HepG2 (cell line): ENCODE measurements around the gene LASP1. TPM values are rescaled to one million over a fixed set of nuclear protein-coding genes. Genes with fewer than 3 reads are reported as not detected.

Source experiments
- BORCS8-MEF2B ChIP-seq: sonication (generic); formaldehyde crosslinking; IDR thresholded peaks from 2 replicates; pipeline ENCODE4 v1.8.0; 2022; ENCODE audit warnings: mild to moderate bottlenecking, missing genetic modification reagents
- FOXK1 ChIP-seq: sonication (generic); formaldehyde crosslinking; IDR thresholded peaks from 2 replicates; pipeline ENCODE4 v1.4.0; 2020; ENCODE audit warnings: low read depth, missing genetic modification reagents, borderline replicate concordance
- GATAD2A ChIP-seq: IDR thresholded peaks from 2 replicates; pipeline ENCODE4 v1.6.1; 2016
- IRF2 ChIP-seq: IDR thresholded peaks from 2 replicates; pipeline ENCODE4 v1.6.1; 2018; ENCODE audit warnings: missing genetic modification reagents, missing compliant biosample characterization
- MED1 ChIP-seq: sonication (generic); formaldehyde crosslinking; IDR thresholded peaks from 2 replicates; pipeline ENCODE4 v1.4.0; 2020; ENCODE audit warnings: missing genetic modification reagents
- POLR2AphosphoS2 ChIP-seq: IDR thresholded peaks from 2 replicates; pipeline ENCODE4 v1.6.1; 2011; ENCODE audit warnings: low read depth, low read length, improper control_type of control experiment
- RBM22 ChIP-seq: fragments of 200-400 bp; formaldehyde crosslinking; optimal IDR thresholded peaks from 2 replicates; pipeline ENCODE3; 2017; ENCODE audit warnings: mild to moderate bottlenecking, low read length, moderate library complexity
- RXRB ChIP-seq: IDR thresholded peaks from 2 replicates; pipeline ENCODE4 v1.6.1; 2016; ENCODE audit warnings: borderline replicate concordance, missing genetic modification reagents, missing compliant biosample characterization
- SMAD9 ChIP-seq: sonication (generic); formaldehyde crosslinking; IDR thresholded peaks from 2 replicates; pipeline ENCODE4 v1.5.1; 2020; ENCODE audit warnings: mild to moderate bottlenecking, missing genetic modification reagents
- SOX5 ChIP-seq: IDR thresholded peaks from 2 replicates; pipeline ENCODE4 v1.6.1; 2016; ENCODE audit warnings: borderline replicate concordance
- SPEN ChIP-seq: sonication (generic); formaldehyde crosslinking; IDR thresholded peaks from 2 replicates; pipeline ENCODE4 v1.5.1; 2020; ENCODE audit warnings: low read depth, mild to moderate bottlenecking, missing genetic modification reagents
- SRSF4 ChIP-seq: fragments of 200-400 bp; formaldehyde crosslinking; IDR thresholded peaks from one replicate; pipeline ENCODE4 v1.6.1; 2018; ENCODE audit warnings: mild to moderate bottlenecking, low read depth, low read length, moderate library complexity; ENCODE audit not compliant: poor library complexity, severe bottlenecking
- SSRP1 ChIP-seq: IDR thresholded peaks from 2 replicates; pipeline ENCODE4 v1.6.1; 2016; ENCODE audit warnings: control low read depth
- ZHX2 ChIP-seq, 2 experiments: sonication (generic) in 1 of 2; formaldehyde crosslinking in 1 of 2; IDR thresholded peaks; 2 replicates each; pipeline versions ENCODE4 v1.6.1 to v1.9.0; 2014 to 2022; ENCODE audit warnings: antibody characterized with exemption in 1 of 2, borderline replicate concordance in 1 of 2, inconsistent platforms in 1 of 2, low read depth in 1 of 2, missing genetic modification reagents in 1 of 2
- ZNF563 ChIP-seq: sonication (generic); formaldehyde crosslinking; IDR thresholded peaks from 2 replicates; pipeline ENCODE4 v1.8.0; 2022; ENCODE audit warnings: mild to moderate bottlenecking, moderate library complexity, missing genetic modification reagents
- ZNF567 ChIP-seq: sonication (generic); formaldehyde crosslinking; IDR thresholded peaks from 2 replicates; pipeline ENCODE4 v1.8.1; 2023; ENCODE audit warnings: mild to moderate bottlenecking, missing genetic modification reagents, borderline replicate concordance
- ZNF761 ChIP-seq: sonication (generic); formaldehyde crosslinking; conservative IDR thresholded peaks from 2 replicates; pipeline ENCODE4 v1.4.0; 2020; ENCODE audit warnings: mild to moderate bottlenecking, missing genetic modification reagents
- ZNF766 ChIP-seq: sonication (generic); formaldehyde crosslinking; IDR thresholded peaks from 2 replicates; pipeline ENCODE4 v1.5.0; 2020; ENCODE audit warnings: missing genetic modification reagents, borderline replicate concordance
- polyA plus RNA-seq, 8 experiments: library from polyadenylated mRNA; depleted of rRNA in 3 of 8; stranded (reverse) in 7 of 8; unstranded in 1 of 8; fragments of >200 nt; fragmentation: Illumina TruSeq in 4 of 8; extraction: Trizol in 4 of 8; gene quantifications; 2 replicates each; pipeline versions ENCODE4 v1.2.1 to v1.2.3, GENCODE V29; 2011 to 2016; ENCODE audit warnings: low read depth in 4 of 8, missing spikeins in 1 of 8, mixed read lengths in 1 of 8; ENCODE audit not compliant: insufficient read depth in 1 of 8
- total RNA-seq, 5 experiments: library from RNA; depleted of rRNA; stranded (reverse); fragments of >200 nt; fragmentation: Illumina TruSeq; extraction: Trizol; gene quantifications; 2 replicates each; pipeline ENCODE4 v1.2.3, GENCODE V29; 2016; ENCODE audit warnings: low read depth in 1 of 5
- TF ChIP-seq, protein P1 (sequence below): sonication (generic); formaldehyde crosslinking; IDR thresholded peaks from 2 replicates; pipeline ENCODE4 v1.8.0; 2022; ENCODE audit warnings: mild to moderate bottlenecking, missing genetic modification reagents; ENCODE audit not compliant: insufficient replicate concordance
- TF ChIP-seq, protein P2 (sequence below): sonication (generic); formaldehyde crosslinking; IDR thresholded peaks from 2 replicates; pipeline ENCODE4 v1.5.0; 2020; ENCODE audit warnings: missing genetic modification reagents
- TF ChIP-seq, protein P3 (sequence below): IDR thresholded peaks from 2 replicates; pipeline ENCODE4 v1.6.1; 2018; ENCODE audit warnings: missing genetic modification reagents

The LASP1 gene
- total and polyA plus RNA-seq, 2 of the 13 experiments (the other 11 are each of a cell fraction or from before 2014, with no cell fraction given): 70.1 to 97.0 TPM

GRCh38 chr17:38897671-38898290 lies 27.9 kb downstream of the LASP1 start (continued):
- TF ChIP-seq, protein P1, sequence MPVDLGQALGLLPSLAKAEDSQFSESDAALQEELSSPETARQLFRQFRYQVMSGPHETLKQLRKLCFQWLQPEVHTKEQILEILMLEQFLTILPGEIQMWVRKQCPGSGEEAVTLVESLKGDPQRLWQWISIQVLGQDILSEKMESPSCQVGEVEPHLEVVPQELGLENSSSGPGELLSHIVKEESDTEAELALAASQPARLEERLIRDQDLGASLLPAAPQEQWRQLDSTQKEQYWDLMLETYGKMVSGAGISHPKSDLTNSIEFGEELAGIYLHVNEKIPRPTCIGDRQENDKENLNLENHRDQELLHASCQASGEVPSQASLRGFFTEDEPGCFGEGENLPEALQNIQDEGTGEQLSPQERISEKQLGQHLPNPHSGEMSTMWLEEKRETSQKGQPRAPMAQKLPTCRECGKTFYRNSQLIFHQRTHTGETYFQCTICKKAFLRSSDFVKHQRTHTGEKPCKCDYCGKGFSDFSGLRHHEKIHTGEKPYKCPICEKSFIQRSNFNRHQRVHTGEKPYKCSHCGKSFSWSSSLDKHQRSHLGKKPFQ: no peak
- TF ChIP-seq, protein P2, sequence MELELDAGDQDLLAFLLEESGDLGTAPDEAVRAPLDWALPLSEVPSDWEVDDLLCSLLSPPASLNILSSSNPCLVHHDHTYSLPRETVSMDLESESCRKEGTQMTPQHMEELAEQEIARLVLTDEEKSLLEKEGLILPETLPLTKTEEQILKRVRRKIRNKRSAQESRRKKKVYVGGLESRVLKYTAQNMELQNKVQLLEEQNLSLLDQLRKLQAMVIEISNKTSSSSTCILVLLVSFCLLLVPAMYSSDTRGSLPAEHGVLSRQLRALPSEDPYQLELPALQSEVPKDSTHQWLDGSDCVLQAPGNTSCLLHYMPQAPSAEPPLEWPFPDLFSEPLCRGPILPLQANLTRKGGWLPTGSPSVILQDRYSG (CRISPR knock-in tag): no peak
- TF ChIP-seq ZNF761 (CRISPR knock-in tag) (no peak), SPEN (CRISPR knock-in tag) (no peak), FOXK1 (no peak), IRF2 (CRISPR knock-in tag) (no peak), BORCS8-MEF2B (CRISPR knock-in tag) (no peak), SOX5 (CRISPR knock-in tag) (no peak), ZNF766 (CRISPR knock-in tag) (no peak; the same call in 1 of the 2 replicates), POLR2AphosphoS2 (0 out of 2 replicates have a peak, but pooled peaks have one; percentile 55), RXRB (CRISPR knock-in tag) (0 out of 2 replicates have a peak, but pooled peaks have one; percentile 28), GATAD2A (CRISPR knock-in tag) (no peak), MED1 (CRISPR knock-in tag) (peak; percentile 3; the same call in 1 of the 2 replicates), SMAD9 (no peak), ZNF563 (CRISPR knock-in tag) (no peak), SRSF4 (no peak), SSRP1 (peak; percentile 53; the same call in 1 of the 2 replicates), ZNF567 (CRISPR knock-in tag) (no peak), RBM22 (peak; percentile 38), ZHX2 (IDR thresholded peaks at IDR 0.05; ENCODE audit: low read depth) (peak; percentile 29; the same call in 1 of the 2 replicates), ZHX2 (CRISPR knock-in tag; IDR thresholded peaks at IDR 0.05; ENCODE audit: borderline replicate concordance) (no peak)
- TF ChIP-seq, protein P3, sequence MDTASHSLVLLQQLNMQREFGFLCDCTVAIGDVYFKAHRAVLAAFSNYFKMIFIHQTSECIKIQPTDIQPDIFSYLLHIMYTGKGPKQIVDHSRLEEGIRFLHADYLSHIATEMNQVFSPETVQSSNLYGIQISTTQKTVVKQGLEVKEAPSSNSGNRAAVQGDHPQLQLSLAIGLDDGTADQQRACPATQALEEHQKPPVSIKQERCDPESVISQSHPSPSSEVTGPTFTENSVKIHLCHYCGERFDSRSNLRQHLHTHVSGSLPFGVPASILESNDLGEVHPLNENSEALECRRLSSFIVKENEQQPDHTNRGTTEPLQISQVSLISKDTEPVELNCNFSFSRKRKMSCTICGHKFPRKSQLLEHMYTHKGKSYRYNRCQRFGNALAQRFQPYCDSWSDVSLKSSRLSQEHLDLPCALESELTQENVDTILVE (CRISPR knock-in tag): no peak
